IMR-90 (cell line): ENCODE measurements around the gene CCDC148.

ENCODE experiments used
- BHLHE40 ChIP-seq: fragments of 150-350 bp; IDR thresholded peaks from 2 replicates; pipeline ENCODE4 v1.6.1; 2016; ENCODE audit warnings: mild to moderate bottlenecking, low read depth, low read length
- CEBPB ChIP-seq: IDR thresholded peaks from 2 replicates; pipeline ENCODE4 v1.6.1; 2012; ENCODE audit warnings: low read depth, low read length, improper control_type of control experiment
- CHD1 ChIP-seq: IDR thresholded peaks from 2 replicates; pipeline ENCODE4 v1.6.1; 2012; ENCODE audit warnings: low read depth, low read length, improper control_type of control experiment
- CTCF ChIP-seq: conservative IDR thresholded peaks from 2 replicates; pipeline ENCODE4 v1.5.1; 2012; ENCODE audit warnings: mild to moderate bottlenecking, low read depth, low read length, improper control_type of control experiment
- FOS ChIP-seq: fragments of 150-350 bp; IDR thresholded peaks from 2 replicates; pipeline ENCODE4 v1.6.1; 2016; ENCODE audit warnings: low read depth, low read length
- MAFK ChIP-seq: IDR thresholded peaks from 2 replicates; pipeline ENCODE4 v1.6.1; 2012; ENCODE audit warnings: low read depth, low read length, improper control_type of control experiment
- MAZ ChIP-seq: IDR thresholded peaks from 2 replicates; pipeline ENCODE4 v1.6.1; 2012; ENCODE audit warnings: low read depth, mild to moderate bottlenecking, low read length, improper control_type of control experiment, moderate library complexity, borderline replicate concordance
- MXI1 ChIP-seq: IDR thresholded peaks from 2 replicates; pipeline ENCODE4 v1.6.1; 2012; ENCODE audit warnings: low read depth, mild to moderate bottlenecking, low read length, moderate library complexity, borderline replicate concordance
- NFE2L2 ChIP-seq: fragments of 150-350 bp; IDR thresholded peaks from 2 replicates; pipeline ENCODE4 v1.6.1; 2016; ENCODE audit warnings: low read depth, mild to moderate bottlenecking, low read length
- POLR2A ChIP-seq: IDR thresholded peaks from 2 replicates; pipeline ENCODE4 v1.6.1; 2012; ENCODE audit warnings: mild to moderate bottlenecking, low read depth, low read length
- RAD21 ChIP-seq: IDR thresholded peaks from 2 replicates; pipeline ENCODE4 v1.6.1; 2012; ENCODE audit warnings: low read length, improper control_type of control experiment
- RFX5 ChIP-seq: IDR thresholded peaks from 2 replicates; pipeline ENCODE4 v1.8.0; 2012; ENCODE audit warnings: low read depth, mild to moderate bottlenecking, low read length, moderate library complexity
- SMC3 ChIP-seq: fragments of 150-350 bp; IDR thresholded peaks from 2 replicates; pipeline ENCODE4 v1.6.1; 2016; ENCODE audit warnings: low read depth, mild to moderate bottlenecking, antibody characterized with exemption, low read length, moderate library complexity
- USF2 ChIP-seq: fragments of 150-350 bp; IDR thresholded peaks from 2 replicates; pipeline ENCODE4 v1.6.1; 2017; ENCODE audit warnings: mild to moderate bottlenecking, antibody characterized with exemption, low read length, low read depth

- TF ChIP-seq MXI1 (no peak), RFX5 (no peak), CTCF (no peak), MAZ (no peak), MAFK (no peak), BHLHE40 (no peak), CEBPB (no peak), USF2 (no peak), POLR2A (no peak), RAD21 (no peak), FOS (no peak), SMC3 (no peak), CHD1 (no peak), NFE2L2 (no peak)
Measured at GRCh38 chr2:158459161-158460003, 2.8 kb upstream of the CCDC148 start.
